ENCODE data around the gene C4A. TPM values are rescaled to one million over a fixed set of nuclear protein-coding genes. Genes with fewer than 3 reads are reported as not detected.
A peak's percentile ranks its signal among the peaks of the same experiment; 100 is the strongest.
"Not testable (repeated sequence)": the region's sequence is repeated elsewhere in the genome, so short reads cannot be mapped to it uniquely, and the experiment has no call there.

C4A gene
- 5.9 TPM for total RNA-seq

GRCh38 chr6:31981744-31982143 lies at the start of gene C4A:
TSS of gene C4A (plus strand) at chr6:31982057. CDS start at chr6:31982108, 51 bp downstream.
- DNase-seq (ENCODE audit: low read depth in 2 of 3, low spot score in 2 of 3), result not testable (repeated sequence)

GRCh38 chr6:31932137-31932536 lies 49.7 kb upstream of the C4A start:
- not testable (repeated sequence) for DNase-seq (ENCODE audit: low read depth in 2 of 3, low spot score in 2 of 3)

GRCh38 chr6:31933537-31933936 lies 48.3 kb upstream of the C4A start:
- DNase-seq (ENCODE audit: low read depth in 2 of 3, low spot score in 2 of 3), result no peak

GRCh38 chr6:31935021-31935420 lies 46.8 kb upstream of the C4A start:
- no peak for DNase-seq (ENCODE audit: low read depth in 2 of 3, low spot score in 2 of 3)

- no peak for DNase-seq (ENCODE audit: low read depth in 2 of 3, low spot score in 2 of 3)
Observed at GRCh38 chr6:31935823-31936222, 46.0 kb upstream of the C4A start.

- DNase-seq (ENCODE audit: low read depth in 2 of 3, low spot score in 2 of 3), result no peak
Observed at GRCh38 chr6:31940256-31940664, 41.6 kb upstream of the C4A start.

GRCh38 chr6:31943742-31944141 lies 38.1 kb upstream of the C4A start:
- no peak for DNase-seq (ENCODE audit: low read depth in 2 of 3, low spot score in 2 of 3)

GRCh38 chr6:31945154-31945506 lies 36.7 kb upstream of the C4A start:
- DNase-seq (ENCODE audit: low read depth in 2 of 3, low spot score in 2 of 3), result no peak

- peak in 1 of 3 donors; percentile 30 for DNase-seq (ENCODE audit: low read depth in 2 of 3, low spot score in 2 of 3)
Observed at GRCh38 chr6:31945507-31946369, 36.1 kb upstream of the C4A start, which contains the start of gene CFB. TSS of gene CFB (plus strand) at chr6:31946095. CDS start at chr6:31946222, 127 bp downstream.

GRCh38 chr6:31946370-31946885 lies 35.4 kb upstream of the C4A start:
- no peak for DNase-seq (ENCODE audit: low read depth in 2 of 3, low spot score in 2 of 3)

GRCh38 chr6:31947070-31947675 lies 34.7 kb upstream of the C4A start:
- no peak for DNase-seq (ENCODE audit: low read depth in 2 of 3, low spot score in 2 of 3)

- no peak for DNase-seq (ENCODE audit: low read depth in 2 of 3, low spot score in 2 of 3)
Observed at GRCh38 chr6:31947864-31948263, 34.0 kb upstream of the C4A start.

- DNase-seq (ENCODE audit: low read depth in 2 of 3, low spot score in 2 of 3), result no peak
Observed at GRCh38 chr6:31948306-31948705, 33.6 kb upstream of the C4A start.

GRCh38 chr6:31948753-31949413 lies 33.0 kb upstream of the C4A start:
- DNase-seq (ENCODE audit: low read depth in 2 of 3, low spot score in 2 of 3), result no peak

GRCh38 chr6:31949926-31950548 lies 31.8 kb upstream of the C4A start:
- DNase-seq (ENCODE audit: low read depth in 2 of 3, low spot score in 2 of 3), result no peak

- DNase-seq (ENCODE audit: low read depth in 2 of 3, low spot score in 2 of 3), result peak in 2 of 3 donors; percentile 40 to 60
Observed at GRCh38 chr6:31952140-31952805, 29.6 kb upstream of the C4A start.

GRCh38 chr6:31952890-31953289 lies 29.0 kb upstream of the C4A start:
- DNase-seq (ENCODE audit: low read depth in 2 of 3, low spot score in 2 of 3), result no peak

- no peak for DNase-seq (ENCODE audit: low read depth in 2 of 3, low spot score in 2 of 3)
Observed at GRCh38 chr6:31954511-31954910, 27.3 kb upstream of the C4A start.

- DNase-seq (ENCODE audit: low read depth in 2 of 3, low spot score in 2 of 3), result no peak
Observed at GRCh38 chr6:31956796-31957195, 25.1 kb upstream of the C4A start.

- DNase-seq (ENCODE audit: low read depth in 2 of 3, low spot score in 2 of 3), result no peak
Observed at GRCh38 chr6:31958412-31958740, 23.5 kb upstream of the C4A start.
